ENCODE data around the gene THUMPD3.
A peak's percentile ranks its signal among the peaks of the same experiment; 100 is the strongest.

THUMPD3 gene

GRCh38 chr3:9362731-9363530 is at the start of gene THUMPD3:
Gene THUMPD3 (plus strand): TSS chr3:9363054. CDS start chr3:9365069, 2,015 bp downstream.
- peak; percentile 97 for DNase-seq (ENCODE audit: low spot score)

- no peak for DNase-seq (ENCODE audit: low spot score)
These were observed 48.1 kb upstream of the THUMPD3 start for GRCh38 chr3:9314796-9315195.

GRCh38 chr3:9316881-9317361 is 45.9 kb upstream of the THUMPD3 start:
- no peak for DNase-seq (ENCODE audit: low spot score)

GRCh38 chr3:9322780-9323179 is 40.1 kb upstream of the THUMPD3 start:
- DNase-seq (ENCODE audit: low spot score): no peak

GRCh38 chr3:9324944-9325343 is 37.9 kb upstream of the THUMPD3 start:
- DNase-seq (ENCODE audit: low spot score): no peak

- no peak for DNase-seq (ENCODE audit: low spot score)
These were observed 35.3 kb upstream of the THUMPD3 start for GRCh38 chr3:9327578-9327977.

GRCh38 chr3:9330166-9330703 is 32.6 kb upstream of the THUMPD3 start:
- no peak for DNase-seq (ENCODE audit: low spot score)

GRCh38 chr3:9331171-9331570 is 31.7 kb upstream of the THUMPD3 start:
- no peak for DNase-seq (ENCODE audit: low spot score)

- DNase-seq (ENCODE audit: low spot score): no peak
These were observed 30.4 kb upstream of the THUMPD3 start for GRCh38 chr3:9332250-9333030.

GRCh38 chr3:9339761-9340471 is 22.9 kb upstream of the THUMPD3 start:
- no peak for DNase-seq (ENCODE audit: low spot score)

GRCh38 chr3:9340472-9340902 is 22.4 kb upstream of the THUMPD3 start:
- no peak for DNase-seq (ENCODE audit: low spot score)

- DNase-seq (ENCODE audit: low spot score): no peak
These were observed 20.2 kb upstream of the THUMPD3 start for GRCh38 chr3:9342696-9343095.

GRCh38 chr3:9343115-9343514 is 19.7 kb upstream of the THUMPD3 start:
- DNase-seq (ENCODE audit: low spot score): no peak

GRCh38 chr3:9345041-9345440 is 17.8 kb upstream of the THUMPD3 start:
- no peak for DNase-seq (ENCODE audit: low spot score)

GRCh38 chr3:9346141-9346540 is 16.7 kb upstream of the THUMPD3 start:
- no peak for DNase-seq (ENCODE audit: low spot score)

- DNase-seq (ENCODE audit: low spot score): no peak
These were observed 15.8 kb upstream of the THUMPD3 start for GRCh38 chr3:9347081-9347480.

GRCh38 chr3:9347887-9348286 is 15.0 kb upstream of the THUMPD3 start:
- DNase-seq (ENCODE audit: low spot score): no peak

- no peak for DNase-seq (ENCODE audit: low spot score)
These were observed 13.3 kb upstream of the THUMPD3 start for GRCh38 chr3:9349321-9350117.

- no peak for DNase-seq (ENCODE audit: low spot score)
These were observed 11.1 kb upstream of the THUMPD3 start for GRCh38 chr3:9351709-9352126.

- DNase-seq (ENCODE audit: low spot score): peak; percentile 68
These were observed 9.7 kb upstream of the THUMPD3 start for GRCh38 chr3:9352917-9353752.
